ENCODE results near the gene PLEKHA6.

PLEKHA6 gene

DNA sequence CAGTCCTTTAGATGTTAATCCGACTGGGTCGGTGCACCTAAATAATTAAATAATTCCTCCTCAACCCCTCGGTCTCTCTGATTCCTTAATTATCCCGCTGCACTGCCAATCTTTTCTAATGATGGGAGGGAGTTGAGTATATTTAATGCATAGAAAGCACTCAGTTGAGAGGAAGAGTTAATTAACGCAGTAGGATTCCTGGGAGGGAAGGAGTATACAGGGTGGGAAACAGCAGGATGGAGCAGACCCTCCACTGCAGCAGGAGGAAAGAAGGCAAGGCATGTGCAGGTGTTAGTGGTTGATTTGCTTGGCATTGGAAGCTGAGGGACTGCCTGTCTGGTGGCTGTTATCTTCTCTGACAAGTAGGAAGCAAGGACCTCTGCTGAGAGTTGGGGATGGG is 183.7 kb downstream of the PLEKHA6 start:
- in situ Hi-C loops (cut with MboI; ENCODE audit: low sequenced_read_pairs) = no loop called here

- in situ Hi-C loops (cut with MboI; ENCODE audit: low sequenced_read_pairs) = loop anchor here (25.0 kb wide), 1 partner anchor 187 kb away; the partner anchor contains the start of gene PLEKHA6
Observed at GRCh38 chr1:204174958-204175357, 184.8 kb downstream of the PLEKHA6 start.

DNA sequence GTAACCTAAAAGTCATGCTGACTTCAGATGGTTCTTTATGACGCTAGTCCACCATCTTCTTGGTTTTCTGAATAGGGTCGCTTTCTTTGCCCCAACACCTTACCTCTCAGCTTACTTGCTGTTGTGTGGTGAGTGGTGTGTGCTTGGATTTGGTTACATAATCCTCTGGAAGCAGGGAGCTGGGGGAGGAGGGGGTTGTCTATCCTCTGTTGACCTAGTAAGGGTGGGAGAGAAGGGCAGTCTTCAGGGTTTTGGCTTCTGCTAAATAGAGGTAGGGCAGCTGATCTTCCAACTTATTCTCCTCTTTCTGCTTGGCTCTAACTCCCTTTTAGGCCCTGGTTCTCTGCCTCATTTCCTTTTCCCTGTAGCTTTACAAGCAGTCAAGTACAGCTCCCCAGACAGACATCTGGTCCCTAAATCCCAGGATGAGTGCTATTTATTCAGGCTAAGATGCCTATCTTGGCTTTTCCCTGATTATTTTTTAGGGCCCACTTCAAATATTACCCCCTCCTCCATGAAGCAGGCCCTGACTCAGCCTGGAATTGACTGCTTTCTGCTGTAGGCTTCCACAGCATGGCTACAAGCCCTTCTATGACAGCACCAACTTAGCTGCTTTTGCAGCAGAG is 187.2 kb downstream of the PLEKHA6 start:
- in situ Hi-C loops (cut with MboI; ENCODE audit: low sequenced_read_pairs) = loop anchor here (25.0 kb wide), 1 partner anchor 190 kb away; the partner anchor contains the start of gene PLEKHA6

GRCh38 chr1:204171751-204172178 is 188.0 kb downstream of the PLEKHA6 start:
- in situ Hi-C loops (cut with MboI; ENCODE audit: low sequenced_read_pairs) = loop anchor here (25.0 kb wide), 1 partner anchor 191 kb away; the partner anchor contains the start of gene PLEKHA6

- in situ Hi-C loops (cut with MboI; ENCODE audit: low sequenced_read_pairs) = loop anchor here (25.0 kb wide), 1 partner anchor 192 kb away; the partner anchor contains the start of gene PLEKHA6
Observed at GRCh38 chr1:204170494-204171155, 189.1 kb downstream of the PLEKHA6 start.

DNA sequence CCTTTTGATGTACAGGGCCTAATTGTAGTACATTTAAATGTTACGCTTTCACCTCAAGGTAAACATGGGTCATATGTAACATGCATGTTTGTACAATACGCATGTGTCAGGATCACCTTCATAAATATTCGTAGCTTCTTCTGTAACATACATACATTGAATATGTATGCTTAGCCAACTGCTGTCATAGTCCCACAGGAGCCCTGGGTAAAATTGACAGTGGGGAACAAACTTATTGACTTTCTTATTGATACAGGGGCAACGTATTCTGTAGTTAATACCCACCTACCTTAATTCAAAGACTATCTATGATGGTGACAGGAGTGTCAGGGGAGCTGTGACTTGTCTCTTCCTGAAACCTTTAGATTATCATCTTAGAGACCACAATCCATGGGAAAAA is 189.9 kb downstream of the PLEKHA6 start:
- in situ Hi-C loops (cut with MboI; ENCODE audit: low sequenced_read_pairs) = loop anchor here (25.0 kb wide), 1 partner anchor 192 kb away; the partner anchor contains the start of gene PLEKHA6
